ENCODE measurements around the gene ARL5A.

DNA sequence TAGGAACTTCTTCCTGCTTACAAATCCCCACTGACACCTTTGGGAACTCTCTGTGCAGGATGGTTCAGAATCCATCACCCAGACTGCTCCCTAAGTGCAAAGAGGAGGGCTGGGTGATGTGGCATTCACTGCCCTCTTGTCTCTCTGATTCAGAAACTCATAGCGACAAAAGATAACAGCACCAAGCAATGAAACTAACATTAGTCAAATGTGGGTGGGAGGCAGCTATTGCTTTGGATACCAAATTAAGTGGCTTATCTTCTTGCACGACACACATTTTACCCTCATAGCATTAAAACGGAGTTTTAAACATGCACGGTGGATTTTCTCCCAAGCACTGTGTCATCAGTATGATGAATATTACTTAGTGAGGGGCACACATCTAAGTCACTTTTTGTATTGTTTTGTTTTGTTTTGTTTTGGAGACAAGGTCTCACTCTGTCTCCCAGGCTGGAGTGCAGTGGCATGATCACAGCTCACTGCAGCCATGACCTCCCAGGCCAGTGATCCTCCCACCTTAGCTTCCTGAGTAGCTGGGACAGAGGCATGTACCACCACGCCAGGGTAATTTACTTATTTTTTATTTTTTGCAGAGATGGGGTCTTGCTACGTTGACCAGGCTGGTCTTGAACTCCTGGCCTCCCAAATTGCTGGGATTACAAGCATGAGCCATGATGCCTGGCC is 53.0 kb downstream of the ARL5A start:
- no peak for TF ChIP-seq EZH2 (IDR thresholded peaks at IDR 0.05; ENCODE audit: insufficient read depth, poor library complexity, severe bottlenecking)
- no peak for TF ChIP-seq EZH2phosphoT487 (IDR thresholded peaks at IDR 0.05; ENCODE audit: insufficient read depth, low read depth)
